Coronary artery (tissue), 2 donors: ENCODE results near the gene TMEM165.

Experiments
- DNase-seq: peaks from one replicate; pipeline ENCODE4 v3.0.0-alpha.2; 2017; ENCODE audit warnings: low spot score
- H3K27ac ChIP-seq, 2 donors: fragments of 200-600 bp; sonication (generic); one replicate each; pipeline ENCODE4 v1.5.1; 2016 to 2019
- H3K4me3 ChIP-seq: fragments of 200-600 bp; sonication (generic); 2 replicates; pipeline ENCODE4 v1.5.1; 2016; ENCODE audit warnings: mild to moderate bottlenecking, moderate library complexity
- CTCF ChIP-seq: fragments of 200-600 bp; sonication (generic); IDR thresholded peaks from one replicate; pipeline ENCODE4 v1.5.1; 2019; ENCODE audit warnings: antibody characterized with exemption

Gene TMEM165

GRCh38 chr4:55382488-55383003 lies 13.2 kb upstream of the TMEM165 start:
- H3K4me3 ChIP-seq = no peak overlapping the region
- no peak for TF ChIP-seq CTCF
- H3K27ac ChIP-seq = no peak overlapping the region
- no peak for DNase-seq

- no peak overlapping the region for H3K27ac ChIP-seq
These were observed 10.5 kb upstream of the TMEM165 start for GRCh38 chr4:55385201-55385649.

GRCh38 chr4:55386073-55386472 lies 9.7 kb upstream of the TMEM165 start:
- TF ChIP-seq CTCF = no peak
- H3K27ac ChIP-seq = no peak overlapping the region
- no peak overlapping the region for H3K4me3 ChIP-seq
- DNase-seq = no peak

More at GRCh38 chr4:55385201-55385649, 10.5 kb upstream of the TMEM165 start:
- DNase-seq = no peak
- TF ChIP-seq CTCF = no peak
- H3K4me3 ChIP-seq = no peak overlapping the region

DNA sequence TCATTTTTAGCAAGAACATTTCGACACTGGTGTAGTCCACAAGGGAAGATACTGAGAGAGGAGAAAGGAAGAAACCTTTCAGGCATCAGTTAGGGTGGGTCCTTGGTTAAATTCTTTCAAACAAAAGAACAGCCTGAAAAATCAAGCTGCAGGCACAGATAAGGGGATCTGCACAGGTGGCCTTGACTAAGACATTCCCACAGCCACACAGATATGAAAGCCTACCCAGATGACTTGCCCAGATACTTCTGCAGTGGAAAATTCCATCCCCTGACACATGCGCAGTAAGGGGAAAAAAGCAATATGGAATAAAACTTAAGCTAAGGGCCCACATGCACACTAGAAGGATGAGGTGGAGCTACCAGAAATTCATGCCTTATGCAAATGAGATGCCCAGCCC lies 8.9 kb upstream of the TMEM165 start:
- Histone ChIP-seq H3K4me3 (no peak overlapping the region), H3K27ac (no peak overlapping the region)
- TF ChIP-seq CTCF = no peak
- no peak for DNase-seq

DNA sequence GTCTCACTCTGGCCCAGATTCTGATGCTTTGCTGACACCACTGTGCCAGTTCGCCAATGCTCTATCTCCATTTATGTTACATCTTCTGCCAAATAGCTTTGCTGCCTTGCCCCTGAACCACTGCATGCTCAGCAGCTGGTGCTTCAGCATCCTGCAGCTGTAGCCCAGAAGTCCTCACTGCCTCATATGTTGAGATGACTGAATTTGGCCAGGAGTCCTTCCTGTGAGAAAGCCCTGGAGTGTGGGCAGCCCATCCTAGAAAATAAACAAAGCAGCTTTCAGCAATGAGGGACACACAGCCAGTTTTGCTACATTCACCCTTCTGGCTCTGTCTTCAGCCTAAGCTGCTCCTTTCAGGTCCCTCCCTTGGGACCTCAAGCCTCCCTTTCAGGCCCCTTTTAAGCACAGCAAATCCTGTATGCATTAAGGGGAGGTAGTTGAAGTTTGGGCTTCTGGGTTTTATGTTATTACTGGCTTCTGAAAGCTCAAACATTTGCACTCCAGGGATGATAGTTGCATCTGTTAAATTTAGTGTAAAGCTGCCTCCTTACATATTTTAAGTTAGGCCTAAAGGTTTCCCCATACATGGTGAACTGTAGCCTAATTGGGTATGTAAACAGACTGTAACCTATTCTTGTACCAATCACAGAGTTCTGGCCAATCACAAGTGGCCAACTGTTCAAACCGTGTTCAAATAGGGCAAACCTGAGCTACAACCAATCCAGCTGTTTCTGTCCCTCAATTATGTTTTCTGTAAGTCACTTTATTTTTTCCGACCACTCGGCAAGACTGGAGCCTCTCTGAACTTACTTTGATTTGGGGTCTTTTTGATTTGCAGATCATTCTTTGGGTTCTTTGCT lies 2.1 kb upstream of the TMEM165 start:
- no peak for DNase-seq
- TF ChIP-seq CTCF = no peak
- no peak overlapping the region for H3K27ac ChIP-seq
- no peak overlapping the region for H3K4me3 ChIP-seq

GRCh38 chr4:55395218-55395528 lies 584 bp upstream of the TMEM165 start:
- no peak for DNase-seq
- H3K27ac ChIP-seq = peak overlapping the region; percentile 99 to 100
- H3K4me3 ChIP-seq = peak overlapping the region; percentile 93
- no peak for TF ChIP-seq CTCF
